Fibroblast of the aortic adventitia (primary cell): ENCODE data around the gene MAPRE2. TPM values are rescaled to one million over a fixed set of nuclear protein-coding genes. Genes with fewer than 3 reads are reported as not detected.

Experiments used
- DNase-seq: peaks from one replicate; pipeline ENCODE4 v3.0.0-alpha.2; 2010; ENCODE audit warnings: low read depth
- H3K4me3 ChIP-seq: 2 replicates; pipeline ENCODE4 v1.5.1; 2011; ENCODE audit warnings: low read depth, mild to moderate bottlenecking, control low read depth, low read length, moderate library complexity
- CTCF ChIP-seq: IDR thresholded peaks from 2 replicates; pipeline ENCODE4 v1.5.1; 2011; ENCODE audit warnings: mild to moderate bottlenecking, low read length, control low read depth, inconsistent platforms; ENCODE audit not compliant: insufficient read depth
- total RNA-seq: library from RNA; depleted of rRNA; stranded (reverse); fragments of >200 nt; gene quantifications from 2 replicates; pipeline ENCODE4 v1.2.3, GENCODE V29; 2012; ENCODE audit warnings: low replicate concordance

The MAPRE2 gene
- total RNA-seq, 1 donor, result 44.7 TPM

DNA sequence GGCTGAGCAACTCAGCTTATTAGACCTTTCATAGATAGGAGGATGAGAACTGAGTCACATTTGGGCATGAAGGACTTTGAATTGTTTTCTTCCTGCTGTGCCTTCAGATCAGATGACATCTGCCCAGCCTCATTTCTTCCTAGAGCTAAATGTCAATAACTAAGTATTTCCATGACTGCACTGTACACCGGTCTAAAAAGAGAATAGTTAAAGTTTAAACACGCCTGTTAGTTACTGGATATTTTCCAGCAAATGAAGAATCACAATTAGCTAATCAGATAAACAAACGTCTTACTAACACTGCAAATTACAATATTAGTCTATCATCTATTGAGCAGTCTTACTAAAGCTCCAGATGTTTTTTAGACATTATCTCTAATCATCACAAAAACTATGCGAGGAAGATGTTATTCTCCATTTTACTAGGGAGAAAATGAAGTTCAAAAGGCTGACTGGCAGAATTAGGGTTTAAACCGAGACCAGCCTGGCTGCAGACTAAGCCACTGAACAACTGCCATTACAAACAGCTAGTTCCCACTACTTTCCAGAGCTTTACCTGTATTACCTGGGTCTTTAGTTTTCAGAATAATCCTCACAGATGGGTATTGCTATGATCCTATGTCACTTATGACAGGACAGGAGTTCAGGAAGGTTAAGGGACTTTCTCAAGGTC, 130.2 kb downstream of the MAPRE2 start:
- DNase-seq, result no peak
- no peak overlapping the region for H3K4me3 ChIP-seq
- TF ChIP-seq CTCF, result no peak

DNA sequence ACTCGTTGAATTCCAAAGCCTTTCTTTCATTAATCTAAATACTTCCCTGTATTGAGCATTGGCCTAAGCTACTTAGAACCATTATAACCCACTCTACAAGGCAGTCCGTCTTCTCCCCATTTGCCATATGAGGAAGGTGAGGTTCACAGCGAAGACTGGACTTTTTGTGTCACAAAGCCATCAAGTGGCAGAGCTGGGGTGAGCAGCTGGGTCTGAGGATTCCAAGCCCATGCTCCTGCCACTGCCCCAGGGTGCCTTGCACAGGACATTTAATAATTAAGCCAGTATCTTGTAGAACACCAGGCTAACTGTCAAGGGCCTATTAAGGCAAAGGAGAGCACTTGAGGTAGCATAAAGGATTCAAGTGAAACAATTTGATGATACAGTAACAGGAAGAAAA, 130.8 kb downstream of the MAPRE2 start:
- DNase-seq, result no peak
- no peak for TF ChIP-seq CTCF
- H3K4me3 ChIP-seq, result no peak overlapping the region

- no peak for DNase-seq
- TF ChIP-seq CTCF, result no peak
Measured at GRCh38 chr18:35172451-35173035, 131.3 kb downstream of the MAPRE2 start.

GRCh38 chr18:35174093-35174731, 133.0 kb downstream of the MAPRE2 start:
- H3K4me3 ChIP-seq, result no peak overlapping the region
- no peak for TF ChIP-seq CTCF
- no peak for DNase-seq

More at GRCh38 chr18:35172451-35173035, 131.3 kb downstream of the MAPRE2 start:
- H3K4me3 ChIP-seq, result no peak overlapping the region

- DNase-seq, result no peak
- TF ChIP-seq CTCF, result no peak
- H3K4me3 ChIP-seq, result no peak overlapping the region
Measured at GRCh38 chr18:35174745-35175144, 133.5 kb downstream of the MAPRE2 start.

GRCh38 chr18:35176925-35177324, 135.7 kb downstream of the MAPRE2 start:
- no peak overlapping the region for H3K4me3 ChIP-seq
- no peak for TF ChIP-seq CTCF
- no peak for DNase-seq
